HL-60/S4 treated with retinoic acid at 250 ng/mL for 4 days and 3 days (cell line): ENCODE measurements around the gene ANKFN1.

ENCODE experiments used
- in situ Hi-C: fragments of 300-500 bp; cut with MboI; formaldehyde crosslinking; loops from 2 replicates; pipeline ENCODE4 v1.7.0; 2022; ENCODE audit warnings: low sequenced_read_pairs

Gene ANKFN1

DNA sequence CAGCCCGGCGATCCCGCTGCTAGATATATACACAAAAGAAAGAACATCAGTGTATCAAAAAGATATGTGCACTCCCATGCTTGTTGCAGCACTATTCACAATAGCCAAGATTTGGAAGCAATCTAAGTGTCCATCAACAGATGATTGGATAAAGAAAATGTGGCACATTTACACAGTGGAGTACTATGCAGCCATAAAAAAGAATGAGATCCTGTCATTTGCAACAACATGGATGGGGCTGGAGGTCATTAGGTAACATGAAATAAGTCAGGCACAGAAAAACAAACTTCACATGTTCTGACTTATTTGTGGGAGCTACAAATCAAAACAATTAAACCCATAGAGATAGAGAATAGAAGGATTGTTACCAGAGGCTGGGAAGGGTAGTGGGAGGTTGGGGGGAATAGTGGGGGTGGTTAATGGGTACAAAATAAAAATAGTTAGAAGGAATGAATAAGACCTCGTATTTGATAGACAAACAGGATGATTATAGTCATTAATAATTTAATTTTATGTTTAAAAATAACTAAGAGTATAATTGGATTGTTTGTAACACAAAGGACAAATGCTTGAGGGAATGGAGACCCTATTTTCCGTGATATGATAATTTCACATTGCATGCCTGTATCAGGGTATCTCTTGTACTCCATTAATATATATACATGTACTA lies 263.5 kb downstream of the ANKFN1 start:
- in situ Hi-C loops, result no loop called here

GRCh38 chr17:56424005-56424404 lies 270.7 kb downstream of the ANKFN1 start:
- in situ Hi-C loops, result no loop called here

DNA sequence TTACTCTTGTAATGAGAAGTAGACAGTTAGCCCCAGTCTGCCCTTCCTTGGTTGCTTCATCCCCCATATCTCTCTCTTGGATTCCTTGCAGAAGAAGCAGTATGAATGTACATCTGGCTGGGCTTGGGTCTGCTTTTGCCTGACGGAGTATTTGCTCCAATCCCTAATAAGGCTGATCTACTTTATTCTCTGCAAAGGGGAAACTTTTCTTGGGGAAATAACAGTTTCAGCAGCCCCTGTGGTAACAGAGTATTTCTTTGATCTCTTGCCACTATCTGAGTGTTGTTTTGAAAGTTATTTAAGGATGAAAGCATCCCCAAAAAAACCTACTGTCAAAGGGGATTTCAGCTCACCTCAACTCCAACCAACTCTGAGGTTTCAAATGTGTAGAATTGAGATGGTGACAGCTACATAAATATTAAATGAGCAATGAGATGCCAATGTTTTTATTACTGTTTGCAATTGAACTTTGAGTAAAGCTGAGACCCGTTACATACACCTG lies 271.3 kb downstream of the ANKFN1 start:
- in situ Hi-C loops, result no loop called here

DNA sequence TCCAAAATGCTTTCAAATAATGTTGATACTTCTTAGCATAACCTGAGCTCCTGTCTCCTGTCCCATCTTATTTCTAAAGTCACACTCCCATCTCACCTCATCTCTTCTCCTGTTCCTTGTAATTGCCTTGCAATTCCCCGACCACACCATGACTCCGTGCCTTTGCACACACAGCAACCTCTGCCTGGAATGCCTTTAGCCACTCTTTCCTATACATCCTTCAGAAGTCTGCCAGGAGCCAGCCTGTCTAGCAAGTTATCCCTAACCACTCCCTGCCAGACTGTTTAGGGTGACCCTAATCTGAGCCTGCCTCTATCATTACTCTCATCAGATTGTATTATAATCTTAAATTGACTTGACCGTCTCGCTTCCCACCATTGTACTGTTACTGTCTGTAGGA lies 272.2 kb downstream of the ANKFN1 start:
- in situ Hi-C loops, result no loop called here

DNA sequence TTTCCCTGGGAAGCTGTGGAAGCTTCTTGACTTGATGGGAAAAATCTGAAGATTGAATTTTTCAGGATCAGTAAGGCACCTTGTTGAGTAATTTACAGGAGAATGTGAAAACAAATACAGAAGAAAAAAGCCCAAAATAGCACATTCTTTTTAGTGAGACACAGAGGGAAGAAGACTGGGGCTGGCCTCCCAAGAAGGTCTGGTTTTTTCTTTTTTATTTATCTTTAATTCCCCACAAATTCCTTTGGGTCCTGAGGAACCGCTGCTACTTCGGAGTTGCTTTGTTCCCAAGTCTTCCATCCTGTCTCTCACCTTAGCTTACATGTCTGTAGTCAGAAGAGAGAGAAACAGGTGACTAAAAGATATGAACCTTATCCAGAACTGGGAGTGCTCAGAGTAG lies 273.6 kb downstream of the ANKFN1 start:
- in situ Hi-C loops, result no loop called here

- in situ Hi-C loops, result no loop called here
Measured at GRCh38 chr17:56431736-56432135, 278.5 kb downstream of the ANKFN1 start.

DNA sequence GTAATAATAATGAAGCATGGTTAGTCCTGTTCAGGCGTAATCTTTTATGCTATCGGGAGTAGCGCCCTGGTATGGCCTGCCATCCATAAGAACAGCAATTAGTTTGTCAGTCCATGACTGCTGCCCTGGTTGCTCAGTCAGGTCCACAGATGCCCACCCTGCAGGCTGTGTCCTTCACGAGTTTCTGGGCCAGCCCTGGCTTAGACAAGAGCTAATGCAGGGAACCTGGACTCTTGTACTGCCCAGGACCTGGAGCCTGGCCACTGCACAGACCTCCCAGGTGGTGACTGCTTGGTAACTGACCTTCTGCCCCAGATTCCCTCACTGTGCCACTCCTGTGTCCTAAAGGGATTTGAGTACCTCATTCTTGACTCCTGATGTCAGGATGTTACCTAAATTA lies 279.2 kb downstream of the ANKFN1 start:
- in situ Hi-C loops, result no loop called here

- in situ Hi-C loops, result no loop called here
Measured at GRCh38 chr17:56434610-56435009, 281.3 kb downstream of the ANKFN1 start.

GRCh38 chr17:56436142-56436541 lies 282.9 kb downstream of the ANKFN1 start:
- in situ Hi-C loops, result no loop called here

DNA sequence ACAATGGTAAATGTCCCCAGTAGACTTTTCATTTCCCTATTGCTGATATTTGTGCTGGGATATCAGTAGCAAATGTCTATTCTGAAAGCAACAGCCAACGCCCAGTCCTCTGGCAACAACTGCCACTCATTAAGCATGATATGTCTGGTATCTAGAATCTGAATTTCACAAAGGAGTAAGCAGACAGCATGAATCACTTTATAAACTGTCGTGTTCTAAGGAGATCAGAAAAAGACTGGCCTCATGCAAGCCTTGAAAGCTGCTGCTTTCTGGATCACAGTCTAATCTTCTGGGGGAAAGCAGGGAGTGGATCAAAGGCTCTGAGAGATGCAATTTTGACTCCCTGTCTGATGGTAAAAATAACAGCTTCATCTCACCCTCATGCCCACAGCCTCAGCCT lies 287.1 kb downstream of the ANKFN1 start:
- in situ Hi-C loops, result no loop called here

DNA sequence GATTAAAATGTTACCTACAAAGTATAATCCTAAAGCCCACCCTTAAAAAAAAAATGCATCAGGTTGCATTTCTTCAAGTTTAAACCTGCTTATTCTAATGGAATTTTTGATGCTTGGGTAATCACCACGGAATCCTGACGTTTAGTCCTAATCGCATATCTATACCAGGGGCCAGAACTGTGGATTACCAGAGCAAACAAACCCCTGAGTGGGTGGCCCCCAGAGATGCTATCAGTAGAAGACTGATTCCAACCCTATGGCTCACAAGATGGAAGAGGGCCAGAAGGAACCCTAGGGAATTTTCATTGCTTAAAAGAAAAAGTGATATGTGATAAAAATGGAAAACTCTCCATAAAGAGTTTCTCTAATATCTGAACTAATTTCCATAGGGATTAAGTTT lies 288.0 kb downstream of the ANKFN1 start:
- in situ Hi-C loops, result no loop called here

DNA sequence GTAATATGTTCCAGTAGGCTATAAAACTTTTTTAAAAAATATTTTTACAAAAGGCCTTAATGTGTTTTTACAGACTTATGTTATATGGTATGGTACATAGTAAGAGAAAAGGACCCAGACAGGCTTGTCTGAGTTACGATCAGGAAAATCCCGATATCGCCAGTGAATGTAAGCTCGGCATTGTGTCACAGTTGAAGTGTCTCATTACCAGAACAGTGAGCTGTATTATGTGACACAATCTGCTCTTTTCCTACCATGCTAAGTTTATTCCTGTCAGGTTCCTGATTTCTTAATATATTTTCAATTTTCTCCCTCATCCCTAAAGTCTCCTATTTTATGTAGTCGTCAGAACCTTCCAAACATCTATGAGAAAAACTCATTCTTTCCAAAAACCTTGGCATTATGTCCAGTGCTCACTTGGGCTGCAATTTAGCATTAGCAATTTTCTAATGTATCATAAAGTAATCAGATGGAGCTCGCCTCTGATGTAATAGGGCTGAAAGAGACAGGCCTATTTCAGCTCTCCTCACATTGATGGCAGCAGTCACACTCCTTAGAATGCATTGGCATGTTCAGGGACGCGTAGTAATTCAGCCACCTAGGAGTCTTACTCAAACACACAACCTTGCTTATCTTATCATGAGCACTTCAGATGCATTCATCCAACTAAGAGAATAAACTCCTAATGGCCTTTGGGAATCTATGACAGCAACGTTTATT lies 292.6 kb downstream of the ANKFN1 start:
- in situ Hi-C loops, result no loop called here

DNA sequence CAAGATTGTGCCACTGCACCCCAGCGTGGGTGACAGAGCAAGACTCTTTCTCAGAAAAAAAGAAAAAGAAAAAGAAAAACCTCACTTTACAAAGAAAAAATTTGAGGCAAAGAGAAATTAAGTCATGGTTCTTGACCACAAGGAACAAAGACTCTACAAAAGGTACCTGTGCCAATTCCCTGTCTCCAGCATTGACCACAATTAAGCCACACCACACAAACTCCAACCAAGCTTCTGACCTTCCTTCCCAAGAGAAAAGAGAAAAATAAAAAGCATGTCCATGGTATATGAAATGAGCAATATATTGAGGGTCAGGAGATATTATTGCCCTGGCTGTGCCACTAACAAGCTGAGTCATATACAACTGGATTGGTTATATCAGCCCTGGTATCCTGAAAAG lies 293.9 kb downstream of the ANKFN1 start:
- in situ Hi-C loops, result no loop called here

DNA sequence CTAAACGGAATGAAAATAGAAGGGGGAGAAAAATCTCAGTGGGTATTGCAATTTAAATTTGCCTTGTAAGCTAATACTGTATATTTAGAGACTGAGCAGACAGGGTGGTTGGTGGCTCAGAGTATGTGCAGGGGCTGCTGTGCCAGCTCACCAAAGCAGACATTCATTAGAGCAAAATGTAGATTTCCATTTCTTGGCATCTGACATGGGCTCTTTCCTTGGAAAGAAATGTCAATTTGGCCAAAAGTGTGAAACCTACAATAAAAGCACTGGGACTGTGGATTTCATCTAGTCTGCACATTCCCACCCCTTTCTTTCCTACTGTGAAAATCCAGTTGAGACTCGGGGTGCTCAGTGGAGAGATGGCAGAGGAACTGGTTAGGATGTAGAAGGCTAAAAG lies 295.1 kb downstream of the ANKFN1 start:
- in situ Hi-C loops, result no loop called here

GRCh38 chr17:56449176-56449575 lies 295.9 kb downstream of the ANKFN1 start:
- in situ Hi-C loops, result no loop called here

GRCh38 chr17:56451629-56452028 lies 298.4 kb downstream of the ANKFN1 start:
- in situ Hi-C loops, result no loop called here

GRCh38 chr17:56452461-56452860 lies 299.2 kb downstream of the ANKFN1 start:
- in situ Hi-C loops, result no loop called here

DNA sequence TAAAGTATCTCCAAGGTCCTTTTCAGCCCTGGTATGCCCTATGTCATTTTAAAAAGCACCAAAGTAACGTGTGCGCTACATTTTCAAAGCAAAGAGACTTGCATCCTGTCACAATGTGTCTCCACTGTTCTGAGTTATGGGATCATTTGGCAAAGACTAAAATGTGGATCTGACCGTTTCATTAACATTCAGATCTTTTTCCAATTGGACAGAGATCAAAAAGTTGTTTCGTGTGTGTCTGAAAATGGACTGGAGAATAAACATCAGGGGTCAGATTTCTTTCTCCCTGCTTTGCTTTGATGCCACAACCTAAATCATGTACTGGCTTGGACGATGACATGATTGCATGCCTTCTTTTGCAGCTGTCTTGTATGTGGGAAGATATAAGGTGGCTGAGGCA lies 304.2 kb downstream of the ANKFN1 start:
- in situ Hi-C loops, result no loop called here

DNA sequence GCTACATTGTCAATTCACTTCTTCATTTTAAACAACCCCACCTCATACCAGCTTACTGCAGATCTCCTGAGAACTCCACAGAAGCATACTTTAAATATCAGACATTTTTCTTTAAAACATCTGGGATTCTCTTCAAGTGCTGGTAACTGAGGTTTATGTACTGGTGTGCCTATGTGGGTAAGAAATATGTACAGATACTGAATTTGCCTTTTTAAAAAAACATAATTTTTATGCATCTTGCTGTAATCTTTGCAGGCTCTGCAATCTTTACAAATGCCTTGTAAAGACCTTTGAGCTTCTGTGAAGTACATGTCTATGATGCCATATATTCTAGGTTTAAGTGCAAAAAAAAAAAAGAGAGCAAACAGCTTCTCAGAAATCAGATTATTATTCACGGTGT lies 312.6 kb downstream of the ANKFN1 start:
- in situ Hi-C loops, result no loop called here

DNA sequence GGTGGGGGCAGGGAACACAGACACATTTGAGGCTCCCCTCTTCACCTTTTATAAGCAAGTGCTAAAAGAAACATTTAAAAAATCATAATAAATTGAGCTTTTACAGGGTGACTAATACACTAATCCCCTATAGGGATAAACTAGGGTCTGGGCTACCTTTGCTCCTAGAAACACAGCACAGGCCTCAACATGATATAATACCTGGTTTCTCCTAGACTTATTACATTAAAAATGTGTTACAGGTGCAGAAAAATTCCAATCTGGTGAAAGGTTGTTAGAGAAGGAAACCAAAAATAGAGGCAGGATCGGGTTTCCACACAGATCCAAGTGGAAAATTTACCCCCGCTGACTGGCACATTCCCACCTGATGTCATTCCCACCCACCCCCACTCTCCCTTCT lies 315.6 kb downstream of the ANKFN1 start:
- in situ Hi-C loops, result no loop called here

DNA sequence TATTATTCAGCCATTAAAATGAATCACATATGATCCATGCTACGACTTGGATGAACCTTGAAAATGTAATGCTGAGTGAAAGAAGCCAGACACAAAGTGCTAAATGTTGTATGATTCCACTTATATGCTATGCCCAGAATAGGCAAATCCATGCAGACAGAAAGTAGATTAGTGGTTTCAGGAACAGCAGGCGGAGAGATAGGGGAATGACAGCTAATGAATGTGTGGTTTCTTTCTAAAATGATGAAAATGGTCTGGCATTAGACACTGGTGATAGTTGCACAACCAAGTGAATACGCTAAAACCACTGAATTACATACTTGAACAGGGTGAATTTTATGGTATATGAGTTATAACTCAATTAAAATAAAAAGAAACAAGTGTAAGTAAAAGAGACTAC lies 318.4 kb downstream of the ANKFN1 start:
- in situ Hi-C loops, result no loop called here

- in situ Hi-C loops, result no loop called here
Measured at GRCh38 chr17:56475116-56475515, 321.8 kb downstream of the ANKFN1 start.
